Neural progenitor cell (in vitro differentiated cells): Measurements from ENCODE around the gene AQP12B.

Source experiments
- CTCF ChIP-seq: fragments of 200-600 bp; sonication (generic); IDR thresholded peaks from 2 replicates; pipeline ENCODE4 v1.5.1; 2017; ENCODE audit warnings: antibody characterized with exemption, mild to moderate bottlenecking
- EZH2 ChIP-seq: fragments of 200-600 bp; sonication (generic); IDR thresholded peaks from 2 replicates; pipeline ENCODE4 v1.6.1; 2017; ENCODE audit warnings: antibody characterized with exemption, mild to moderate bottlenecking, moderate library complexity
- EZH2phosphoT487 ChIP-seq: fragments of 200-600 bp; sonication (generic); IDR thresholded peaks from 2 replicates; pipeline ENCODE4 v1.6.1; 2017; ENCODE audit warnings: antibody characterized with exemption

GRCh38 chr2:240686460-240686859 is 3.8 kb upstream of the AQP12B start:
- no peak for TF ChIP-seq CTCF
- TF ChIP-seq EZH2, result no peak
- no peak for TF ChIP-seq EZH2phosphoT487
